Lung microvascular endothelial cell (primary cell): Measurements from ENCODE around the gene ITLN1. TPM values are rescaled to one million over a fixed set of nuclear protein-coding genes. Genes with fewer than 3 reads are reported as not detected.
"Not testable (repeated sequence)": the region's sequence is repeated elsewhere in the genome, so short reads cannot be mapped to it uniquely, and the experiment has no call there.

ENCODE experiments used
- DNase-seq, 2 donors: peaks; one replicate each; pipeline versions ENCODE4 v3.0.0 to v3.0.0-alpha.2; 2010; ENCODE audit warnings: low read depth in 2 of 2
- total RNA-seq: library from RNA; depleted of rRNA; stranded (reverse); fragments of >200 nt; gene quantifications from 2 replicates; pipeline ENCODE4 v1.2.1, GENCODE V29; 2014

The ITLN1 gene
- total RNA-seq, 1 donor from 2014 or later: not detected

DNA sequence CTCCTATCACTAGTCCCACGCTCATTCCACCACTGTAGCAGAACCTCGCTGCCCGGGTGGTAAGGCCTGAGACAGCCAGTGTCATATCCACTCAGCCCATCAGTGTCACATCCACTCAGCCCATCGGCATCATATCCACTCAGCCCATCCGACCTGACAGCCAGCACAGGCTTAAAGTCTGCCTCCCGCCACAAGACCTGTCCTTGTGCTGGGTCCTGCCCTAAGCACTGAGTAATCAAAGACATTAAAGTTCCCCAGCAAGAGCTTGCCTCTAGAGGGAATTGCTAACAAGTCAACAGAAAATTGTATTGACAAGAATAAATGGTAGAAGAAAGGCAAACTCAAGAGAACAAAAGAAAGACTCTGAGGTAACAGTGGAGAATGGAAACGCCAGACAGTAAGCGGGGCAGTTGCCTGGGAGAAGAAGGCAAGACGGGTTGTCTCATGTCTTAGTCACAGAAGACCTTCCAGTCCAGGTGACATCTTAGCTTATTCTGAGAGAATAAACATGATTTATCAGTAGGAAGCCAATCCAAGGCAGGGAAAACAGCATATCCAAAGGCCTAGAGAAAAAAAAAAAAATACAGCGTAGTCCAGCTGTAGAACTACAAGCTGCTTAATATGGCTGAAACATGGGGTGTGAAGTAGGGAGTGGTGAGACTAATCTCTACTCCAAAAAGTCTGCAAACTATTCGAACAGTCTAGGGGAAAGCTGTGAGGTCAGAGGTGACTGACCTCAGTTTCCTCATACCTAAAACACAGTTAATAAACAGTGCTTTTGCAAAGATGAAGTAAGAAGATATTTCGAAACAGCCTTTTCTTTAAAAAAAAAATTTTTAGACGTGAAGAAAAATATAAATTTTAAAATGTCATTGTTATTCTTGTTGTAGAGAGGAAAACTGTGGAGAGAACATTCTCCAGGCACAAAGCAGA lies 1.1 kb downstream of the ITLN1 start:
- DNase-seq: no peak

DNA sequence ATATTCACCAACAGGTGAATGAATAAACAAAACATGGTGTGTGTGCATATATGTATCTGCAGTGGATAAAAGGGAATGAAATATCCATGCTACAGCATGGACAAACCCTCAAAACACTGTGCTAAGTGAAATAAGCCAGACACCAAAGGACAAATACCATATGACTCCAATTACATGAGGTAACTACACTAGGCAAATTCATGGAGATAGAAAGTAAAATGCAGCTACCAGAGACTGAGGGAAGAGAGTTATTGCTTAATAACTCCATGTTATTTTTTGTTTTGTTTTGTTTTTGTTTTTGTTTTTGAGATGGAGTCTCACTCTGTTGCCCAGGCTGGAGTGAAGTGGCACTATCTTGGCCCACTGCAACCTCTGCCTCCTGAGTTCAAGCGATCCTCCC lies 2.4 kb downstream of the ITLN1 start:
- DNase-seq: no peak

DNA sequence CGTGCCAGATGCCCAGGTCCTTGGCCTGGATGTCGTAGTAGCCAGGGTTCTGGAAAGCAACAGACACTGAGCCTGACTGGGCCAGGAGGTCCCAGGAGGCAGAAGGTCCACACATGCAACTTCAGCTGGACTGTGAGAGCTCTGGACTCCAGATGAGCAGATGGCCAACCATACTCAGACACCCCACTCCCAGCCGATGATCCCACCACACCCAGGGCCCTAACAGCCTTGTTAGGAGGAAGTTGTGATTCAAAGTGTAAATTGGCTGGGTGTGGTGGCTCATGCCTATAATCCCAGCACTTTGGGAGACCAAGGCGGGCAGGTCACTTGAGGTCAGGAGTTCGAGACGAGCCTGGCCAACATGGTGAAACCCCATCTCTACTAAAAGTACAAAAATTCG lies 3.7 kb downstream of the ITLN1 start:
- DNase-seq: not testable (repeated sequence)

DNA sequence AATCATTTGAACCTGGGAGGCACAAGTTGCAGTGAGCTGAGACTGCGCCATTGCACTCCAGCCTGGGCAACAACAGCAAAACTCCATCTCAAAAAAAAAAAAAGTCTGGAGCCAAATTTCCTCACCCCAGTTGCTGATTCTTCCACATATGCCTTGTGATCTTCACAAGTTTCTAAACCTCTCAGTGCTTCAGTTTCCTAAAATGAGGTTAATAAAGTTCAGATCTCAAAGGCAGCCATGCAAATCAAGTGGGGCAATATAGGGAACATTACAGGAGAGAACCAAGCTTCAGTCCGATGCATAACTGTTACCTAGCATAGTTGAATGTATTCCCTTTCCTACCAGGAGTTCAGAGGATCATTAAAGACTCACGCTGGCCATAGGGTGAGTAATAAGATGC lies 4.8 kb downstream of the ITLN1 start:
- DNase-seq: no peak

DNA sequence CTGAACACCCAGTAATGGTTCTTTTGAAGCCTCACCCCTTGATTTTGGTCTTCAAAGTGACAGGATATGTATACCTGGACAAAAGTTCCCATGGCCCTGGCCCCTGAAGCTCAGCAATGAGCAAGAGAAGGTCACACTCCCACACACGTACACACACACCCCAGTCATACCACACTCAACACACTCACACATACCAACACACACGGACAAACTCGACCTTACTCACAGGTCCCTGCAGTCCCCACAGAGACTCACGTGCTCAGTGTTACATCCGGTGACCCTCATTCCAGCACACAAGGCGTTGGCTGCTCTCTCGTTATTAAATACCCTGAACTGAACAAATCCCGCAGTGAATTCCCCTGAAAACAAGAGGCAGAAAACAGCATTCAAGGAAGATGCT lies 5.9 kb downstream of the ITLN1 start:
- DNase-seq: no peak

DNA sequence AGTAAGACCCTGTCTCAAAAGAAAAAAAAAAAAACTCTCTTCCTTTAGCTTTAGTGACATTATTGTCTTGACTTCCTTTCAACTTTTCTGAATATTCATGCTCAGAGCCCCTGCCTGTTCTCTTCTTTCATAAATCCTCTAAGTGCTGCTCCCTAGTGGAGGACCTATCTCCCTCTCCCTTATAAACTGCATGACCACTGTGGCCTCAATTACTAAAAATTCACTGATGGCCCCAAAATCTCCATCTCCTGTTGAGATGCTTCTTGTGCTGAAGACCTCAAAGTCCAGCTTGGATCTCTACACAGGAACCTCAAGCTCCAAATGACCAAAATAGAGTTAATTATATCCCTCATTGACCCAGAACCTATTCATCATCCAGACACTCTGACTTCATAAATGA lies 7.8 kb downstream of the ITLN1 start:
- DNase-seq: no peak

DNA sequence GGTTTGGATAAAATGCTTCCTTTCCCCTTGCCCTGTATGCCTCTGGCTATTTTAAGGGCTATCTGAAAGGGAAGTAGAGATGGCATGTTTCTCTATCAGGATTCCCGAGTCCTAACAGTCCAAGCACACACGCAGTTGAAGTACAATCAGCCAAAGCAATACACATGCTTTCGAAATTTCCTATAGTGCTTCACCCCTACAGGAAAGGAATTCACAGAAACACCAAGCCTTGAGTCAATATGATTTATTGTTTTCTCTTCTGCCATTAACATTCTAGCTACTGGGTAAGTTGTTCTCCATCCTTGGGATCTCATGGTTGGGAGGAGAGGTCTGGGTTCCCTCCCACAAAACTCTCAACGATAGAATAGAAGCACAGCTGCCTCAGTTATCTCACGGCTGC lies 8.7 kb downstream of the ITLN1 start:
- DNase-seq: no peak

DNA sequence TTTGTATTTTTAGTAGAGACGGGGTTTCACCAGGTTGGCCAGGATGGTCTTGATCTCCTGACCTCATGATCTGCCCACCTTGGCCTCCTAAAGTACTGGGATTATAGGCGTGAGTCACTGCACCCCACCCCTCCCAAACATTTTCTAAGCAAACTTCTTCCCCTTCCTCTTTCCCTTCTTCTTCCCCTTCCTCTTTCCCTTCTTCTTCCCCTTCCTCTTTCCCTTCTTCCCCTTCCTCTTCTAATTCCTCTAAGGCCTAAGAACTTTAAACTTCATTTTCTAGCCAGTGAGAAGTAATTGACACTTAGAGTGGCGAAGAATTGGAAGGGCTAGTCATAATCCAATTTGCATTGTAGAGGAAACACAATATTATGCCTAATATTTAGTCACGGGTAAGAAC lies 9.4 kb downstream of the ITLN1 start:
- not testable (repeated sequence) for DNase-seq

DNA sequence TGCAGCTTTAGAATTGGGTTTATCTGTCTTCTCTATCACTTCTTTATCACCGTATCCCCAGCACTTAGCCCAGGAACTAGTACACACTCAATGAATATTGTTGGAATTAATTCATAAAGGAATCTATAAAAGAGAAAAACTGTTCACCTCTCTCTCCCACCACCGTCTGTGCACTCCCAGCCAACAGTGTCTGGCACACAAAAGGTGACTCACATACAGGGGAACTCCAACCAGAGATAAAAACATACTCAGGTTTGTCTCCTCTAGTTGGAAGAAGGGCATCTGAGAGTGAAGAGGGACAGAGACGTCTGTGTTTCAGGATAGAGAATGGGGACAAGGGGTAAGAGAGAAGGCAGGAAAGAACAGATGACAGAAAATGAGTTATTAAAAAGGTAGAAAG lies 10.0 kb downstream of the ITLN1 start:
- DNase-seq: no peak

DNA sequence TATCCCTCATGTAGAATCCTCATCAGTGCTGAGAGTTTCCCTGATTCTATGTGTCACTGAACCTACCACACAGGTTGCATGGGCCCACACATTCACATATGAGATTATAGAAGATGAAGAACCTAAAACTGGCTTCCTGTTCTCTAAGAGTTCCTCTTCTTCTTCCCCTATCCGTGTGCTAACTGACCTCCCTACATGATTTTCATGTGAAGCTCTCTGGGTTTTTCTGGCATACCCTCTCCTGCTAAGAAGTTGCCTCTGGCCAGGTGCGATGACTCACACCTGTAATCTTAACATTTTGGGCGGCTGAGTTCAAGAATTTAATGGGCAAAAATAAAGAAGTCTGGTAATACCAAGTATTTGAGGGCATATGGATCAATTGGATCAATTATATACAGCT lies 16.8 kb downstream of the ITLN1 start:
- no peak for DNase-seq

DNA sequence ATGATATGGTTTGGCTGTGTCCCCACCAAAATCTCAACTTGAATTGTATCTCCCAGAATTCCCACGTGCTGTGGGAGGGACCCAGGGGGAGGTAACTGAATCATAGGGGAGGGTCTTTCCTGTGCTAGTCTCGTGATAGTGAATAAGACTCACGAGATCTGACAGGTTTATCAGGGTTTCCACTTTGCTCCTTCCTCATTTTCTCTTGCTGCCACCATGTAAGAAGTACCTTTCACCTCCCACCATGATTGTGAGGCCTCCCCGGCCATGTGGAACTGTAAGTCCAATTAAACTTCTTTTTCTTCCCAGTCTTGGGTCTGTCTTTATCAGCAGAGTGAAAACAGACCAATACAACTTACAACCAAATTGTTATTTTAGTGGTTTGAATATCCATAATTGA lies 17.3 kb downstream of the ITLN1 start:
- DNase-seq: not testable (repeated sequence)

DNA sequence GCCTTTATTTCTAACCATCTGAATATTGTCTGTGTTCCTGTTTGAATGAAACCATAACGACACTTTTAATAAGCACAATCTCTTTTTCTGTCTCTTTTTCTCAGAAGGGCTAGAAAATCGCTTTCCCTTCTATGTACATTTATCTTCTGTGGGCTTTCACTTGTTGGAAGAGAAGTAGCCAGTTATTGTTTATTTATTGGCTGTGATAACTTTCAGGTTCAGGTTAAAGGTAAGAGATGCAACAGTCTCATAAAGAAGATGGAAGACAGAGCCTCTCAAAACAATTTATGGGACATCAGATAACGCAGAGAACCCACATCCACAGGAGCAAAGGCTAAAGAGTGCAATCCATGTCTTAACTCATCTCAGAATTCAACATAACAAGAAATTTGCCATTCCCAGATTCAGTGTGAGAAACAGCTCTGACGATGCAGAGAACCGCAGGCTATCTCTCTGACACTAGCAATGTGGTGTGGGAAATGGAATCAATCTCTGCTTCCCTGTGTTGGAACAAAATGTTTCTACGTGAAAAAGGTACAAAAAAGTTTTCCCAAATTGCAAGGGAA lies 18.2 kb downstream of the ITLN1 start:
- no peak for DNase-seq

DNA sequence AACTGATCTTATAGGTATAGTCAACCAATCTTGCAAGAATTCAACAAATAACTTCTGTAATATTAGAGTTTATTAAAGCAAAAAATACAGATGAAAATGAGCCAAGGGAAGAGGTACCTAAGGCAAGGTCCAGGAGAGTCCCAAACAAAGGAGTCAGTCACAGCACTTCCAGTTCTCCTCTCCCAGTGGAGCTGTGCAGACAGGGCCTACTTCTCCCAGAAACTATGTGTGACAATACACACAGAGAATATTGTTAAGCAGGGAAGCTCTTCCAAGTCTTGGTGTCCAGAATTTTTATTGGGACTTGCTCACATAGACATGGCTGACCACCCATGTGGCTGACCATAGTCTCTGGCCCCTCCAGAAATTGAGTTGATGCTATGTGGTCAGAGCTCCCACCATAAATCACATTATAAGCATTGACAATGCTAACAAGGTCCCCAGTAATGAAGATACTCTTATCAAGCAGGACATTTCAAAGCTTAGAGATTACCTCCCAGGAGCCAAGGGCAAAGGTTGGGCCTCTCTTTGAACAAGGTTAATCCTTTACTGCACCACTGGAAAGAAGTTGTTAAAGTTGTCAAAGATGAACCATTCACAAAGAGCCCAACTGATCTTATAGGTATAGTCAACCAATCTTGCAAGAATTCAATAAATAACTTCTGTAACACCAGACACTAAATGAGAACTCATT lies 18.8 kb downstream of the ITLN1 start:
- no peak for DNase-seq

DNA sequence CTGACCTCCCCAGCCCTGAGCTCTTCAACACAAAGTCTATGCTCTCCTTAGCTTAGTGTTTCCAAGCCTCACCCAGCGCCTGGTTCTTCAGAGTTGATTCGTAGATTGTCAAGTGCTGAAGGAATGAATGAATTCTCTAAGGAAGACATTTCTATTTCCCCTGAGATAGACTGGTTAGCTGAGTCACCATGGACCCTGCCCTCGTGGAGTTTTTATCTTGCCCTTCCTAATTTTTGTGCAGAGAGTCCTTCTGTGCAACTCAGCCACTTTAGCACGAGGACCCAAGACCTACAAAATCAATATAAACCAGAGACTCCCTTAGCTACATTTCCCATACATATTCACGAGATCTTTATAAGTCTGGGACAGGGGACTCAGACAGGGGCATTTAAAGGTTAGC lies 19.6 kb downstream of the ITLN1 start:
- no peak for DNase-seq

DNA sequence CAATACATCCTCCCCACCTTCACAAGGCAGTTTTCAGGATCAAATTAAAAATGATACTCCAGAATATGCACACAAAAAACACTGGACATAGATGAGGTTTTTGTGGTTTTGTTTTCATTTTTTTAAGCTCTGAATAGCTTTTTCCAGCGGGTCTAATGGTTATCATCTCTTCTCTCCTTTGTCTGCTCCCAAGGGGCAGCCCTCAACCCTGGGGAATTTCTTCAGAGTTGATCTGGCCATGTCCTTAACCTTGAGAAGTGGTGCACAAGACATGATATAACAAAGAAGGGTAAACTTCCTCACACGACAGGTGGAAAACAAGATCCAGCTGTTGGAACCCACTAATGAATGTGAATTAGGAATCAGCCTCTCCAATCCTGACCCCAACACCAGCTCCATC lies 20.8 kb downstream of the ITLN1 start:
- DNase-seq: no peak

DNA sequence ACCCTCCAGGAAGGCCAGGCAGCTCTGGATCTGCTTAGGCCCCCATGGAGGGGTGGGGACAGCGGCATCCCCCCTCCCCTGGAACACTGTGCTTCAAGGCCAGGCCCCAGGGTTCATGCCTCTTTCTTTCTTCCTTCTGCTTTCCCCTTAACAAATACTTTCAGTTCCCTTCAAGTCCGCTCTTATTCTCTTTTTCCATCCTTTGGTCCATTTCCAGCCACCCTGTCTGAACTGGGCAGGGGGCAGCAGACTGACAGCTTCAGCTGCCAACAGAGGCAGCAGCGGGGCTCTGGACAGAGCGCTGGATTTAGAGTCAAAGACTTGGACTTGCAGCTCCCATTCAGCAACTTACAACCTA lies 21.2 kb downstream of the ITLN1 start:
- DNase-seq: no peak

DNA sequence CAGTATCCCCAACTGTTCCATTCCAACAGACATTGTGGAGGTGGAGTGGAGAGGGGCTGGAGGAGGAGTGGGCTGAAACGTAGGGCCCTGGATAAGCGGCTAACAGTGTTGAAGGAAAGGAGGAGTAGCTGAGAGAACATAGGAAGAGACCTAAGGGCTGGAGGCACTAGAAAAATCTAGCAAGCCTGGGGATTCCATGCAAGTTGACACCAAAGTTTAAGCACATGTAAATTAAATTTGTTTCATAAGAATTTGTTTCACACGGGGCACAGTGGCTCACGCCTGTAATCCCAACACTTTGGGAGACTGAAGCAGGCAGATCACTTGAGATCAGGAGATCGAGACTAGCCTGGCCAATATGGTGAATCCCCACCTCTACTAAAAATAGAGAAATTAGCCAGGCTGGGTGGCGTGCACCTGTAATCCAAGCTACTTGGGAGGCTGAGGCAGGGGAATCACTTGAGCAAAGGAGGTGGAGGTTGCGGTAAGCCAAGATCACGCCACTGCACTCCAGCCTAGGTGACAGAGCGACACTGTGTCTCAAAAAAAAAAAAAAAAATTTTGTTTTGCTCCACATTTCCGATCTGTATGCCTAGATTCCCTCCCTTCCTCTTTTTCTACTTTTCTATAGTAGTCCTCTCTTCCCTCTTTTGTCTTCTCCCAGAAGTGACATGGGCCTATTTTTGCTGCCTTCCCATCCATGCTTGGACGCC lies 21.8 kb downstream of the ITLN1 start:
- no peak for DNase-seq

DNA sequence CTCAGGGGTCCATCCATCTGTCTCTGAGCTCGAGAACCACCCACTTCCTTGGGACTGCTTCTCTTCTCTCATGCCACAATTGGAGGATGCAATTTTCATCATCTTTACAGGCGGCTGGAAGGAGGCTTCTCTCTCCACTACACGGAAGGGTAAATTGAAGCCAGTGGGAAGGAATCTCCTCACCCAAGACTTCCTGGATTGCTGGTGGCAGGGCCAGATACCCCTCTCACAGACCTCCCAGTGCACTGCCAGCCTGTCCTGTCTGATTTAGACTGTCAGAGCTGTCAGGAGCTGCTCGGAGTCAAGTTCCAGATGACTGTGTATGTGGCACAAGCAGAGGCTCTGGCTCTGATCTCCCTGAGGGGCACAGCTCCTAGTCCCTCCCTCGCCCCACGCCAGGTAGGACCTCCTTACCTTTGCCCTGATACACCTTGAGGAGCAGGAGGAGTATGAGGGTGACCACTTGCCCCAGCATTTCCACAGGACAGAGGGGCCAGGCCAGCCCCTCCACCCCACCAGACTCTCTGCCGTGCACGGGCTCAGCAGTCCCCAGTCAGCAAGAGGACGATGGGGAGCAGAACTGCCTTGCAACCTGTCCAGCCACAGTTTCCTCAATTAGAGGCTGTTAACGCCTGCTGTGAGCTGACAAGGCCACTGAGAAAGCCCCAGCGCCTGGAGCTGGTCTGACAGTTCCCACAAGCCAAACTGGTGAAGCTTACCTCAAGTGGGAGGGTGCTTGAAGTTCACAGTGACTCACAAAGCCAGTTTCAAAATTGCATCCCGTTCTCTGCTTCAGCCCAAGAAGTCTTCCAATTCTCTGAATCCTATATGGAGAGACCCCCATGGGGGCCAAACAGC lies 22.5 kb downstream of the ITLN1 start, which contains the start of gene CD244:
Gene CD244, minus strand, starts transcription at position 685 of the 858 bp plus-strand sequence. Its CDS starts 210 bp downstream, at position 475.
- DNase-seq: no peak

DNA sequence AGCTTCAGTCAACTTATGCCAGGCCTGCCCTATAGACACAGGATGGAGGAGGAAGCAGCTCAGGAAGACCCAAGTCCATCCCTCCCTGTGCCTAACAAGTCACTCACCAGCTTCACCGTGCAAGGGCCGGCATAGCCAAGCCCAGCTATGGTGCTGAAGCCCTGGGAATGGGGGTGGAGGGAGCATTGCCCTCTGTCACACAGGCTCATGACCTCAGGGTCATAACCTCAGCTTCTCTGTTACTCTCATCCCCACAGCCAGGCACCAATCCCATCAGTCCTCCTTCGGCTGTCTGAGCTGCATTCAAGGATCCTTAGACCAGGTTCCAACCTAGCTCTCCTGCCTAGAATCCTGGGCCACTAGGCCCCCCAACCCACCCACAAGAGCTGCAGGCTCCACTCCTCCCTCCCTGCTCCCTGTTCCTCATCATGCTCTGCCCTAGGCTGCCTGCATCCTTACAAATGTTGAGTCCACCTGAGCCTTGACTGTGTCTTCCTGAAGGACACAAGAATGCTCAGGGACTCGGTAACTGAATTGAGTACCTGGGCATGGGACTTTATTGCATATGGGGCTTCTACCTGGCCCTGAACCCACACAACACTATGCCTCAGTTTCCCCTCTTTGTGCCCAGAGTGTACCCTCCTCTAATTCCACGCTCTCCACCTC lies 24.0 kb downstream of the ITLN1 start:
- no peak for DNase-seq

DNA sequence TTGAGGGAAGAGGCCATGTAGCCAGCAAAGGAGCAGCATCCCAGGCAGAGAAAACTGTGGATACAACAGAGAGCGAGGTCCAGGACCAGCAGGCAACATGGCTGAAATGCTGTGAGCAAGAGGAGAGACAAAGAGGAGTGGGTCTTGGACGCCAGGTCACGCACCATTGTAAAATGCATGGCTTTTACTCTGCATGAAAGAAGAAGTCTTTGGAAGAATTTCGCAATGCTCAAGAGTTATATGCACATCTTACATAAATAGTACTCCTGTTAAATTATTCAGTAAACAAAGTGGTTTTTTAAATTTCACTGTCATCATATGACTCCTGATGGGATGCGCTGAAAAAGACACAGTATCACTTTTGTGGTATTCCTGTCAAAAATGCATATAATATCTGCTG lies 25.8 kb downstream of the ITLN1 start:
- no peak for DNase-seq
